HG02678 (cell line): Measurements from ENCODE around the gene FRY.

Experiments used
- ATAC-seq: cut with Tn5 transposase; IDR thresholded peaks from one replicate; pipeline ENCODE4 v1.9.1; 2021; ENCODE audit warnings: mild to moderate bottlenecking, moderate library complexity; ENCODE audit not compliant: unreplicated experiment

FRY gene

DNA sequence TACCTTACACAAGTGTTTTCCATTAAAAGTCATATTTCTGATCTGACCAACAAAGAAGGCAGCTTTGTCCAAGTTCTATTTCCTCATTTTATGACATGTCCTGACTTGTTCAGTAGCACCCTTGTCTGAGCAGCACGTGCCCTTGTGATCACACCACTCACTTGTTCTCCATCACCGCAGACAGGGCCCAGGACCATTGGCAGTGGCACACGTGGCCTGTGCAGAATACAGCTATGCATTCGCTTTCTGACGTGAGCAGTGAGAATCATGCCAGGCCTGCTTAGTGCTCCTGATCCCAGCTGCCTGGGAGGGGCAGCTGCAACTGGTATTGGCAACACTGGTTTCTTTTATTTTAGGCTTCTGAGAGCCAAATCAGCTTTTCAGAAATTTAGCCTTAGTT is 134.2 kb downstream of the FRY start:
- no peak for ATAC-seq

DNA sequence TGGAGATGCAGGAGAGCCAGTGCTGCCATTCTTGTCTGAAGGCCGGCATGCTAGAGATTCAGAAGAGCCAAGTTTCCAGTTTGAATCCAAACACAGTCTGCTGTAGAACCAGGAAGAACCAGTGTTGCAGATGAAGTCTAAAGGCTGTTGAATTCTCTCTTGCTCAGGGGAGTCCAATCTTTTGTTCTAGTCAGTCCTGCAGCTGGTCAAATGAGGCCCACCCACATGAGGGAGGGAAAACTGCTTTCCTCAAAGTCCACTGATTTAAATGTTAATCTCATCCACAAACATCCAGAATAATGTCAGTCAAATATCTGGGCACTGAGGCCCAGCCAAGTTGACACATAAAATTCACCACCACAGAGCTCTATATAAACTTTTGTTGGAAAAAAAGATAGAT is 136.6 kb downstream of the FRY start:
- no peak for ATAC-seq

DNA sequence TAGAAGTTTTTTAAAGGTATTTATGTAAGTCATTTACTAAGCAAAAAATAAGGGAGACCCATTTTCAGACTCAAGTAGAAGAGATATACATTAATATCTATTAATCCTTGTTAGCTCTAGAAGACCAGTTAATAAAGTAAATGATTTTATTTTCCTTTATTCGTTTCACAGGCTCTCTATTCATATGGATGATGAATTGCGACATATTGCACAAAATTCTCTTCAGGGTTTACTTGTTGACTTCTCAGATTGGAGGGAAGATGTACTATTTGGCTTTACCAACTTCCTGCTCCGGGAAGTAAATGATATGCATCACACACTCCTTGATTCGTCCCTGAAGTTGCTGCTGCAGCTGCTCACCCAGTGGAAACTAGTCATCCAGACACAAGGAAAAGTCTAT is 139.3 kb downstream of the FRY start:
- ATAC-seq, result no peak

DNA sequence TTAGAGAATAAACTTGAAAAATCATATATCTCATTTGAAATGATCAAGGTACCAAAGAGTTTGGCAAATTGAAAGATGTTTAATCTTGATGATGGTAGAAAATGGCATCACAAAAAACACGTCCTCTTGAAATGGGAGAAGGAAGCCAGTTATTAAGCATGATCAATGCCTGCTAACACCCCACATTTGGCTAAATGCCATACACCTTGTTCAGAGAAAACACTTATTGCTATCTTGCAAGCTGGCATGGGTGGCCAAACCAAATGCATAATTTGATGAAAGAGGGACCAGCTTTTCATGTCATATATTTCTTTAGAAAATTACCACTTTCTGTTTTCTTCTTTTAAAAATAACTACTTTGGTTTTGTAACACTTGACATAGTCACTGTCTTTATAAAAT is 142.3 kb downstream of the FRY start:
- no peak for ATAC-seq

- ATAC-seq, result no peak
Observed at GRCh38 chr13:32174366-32174765, 142.8 kb downstream of the FRY start.

DNA sequence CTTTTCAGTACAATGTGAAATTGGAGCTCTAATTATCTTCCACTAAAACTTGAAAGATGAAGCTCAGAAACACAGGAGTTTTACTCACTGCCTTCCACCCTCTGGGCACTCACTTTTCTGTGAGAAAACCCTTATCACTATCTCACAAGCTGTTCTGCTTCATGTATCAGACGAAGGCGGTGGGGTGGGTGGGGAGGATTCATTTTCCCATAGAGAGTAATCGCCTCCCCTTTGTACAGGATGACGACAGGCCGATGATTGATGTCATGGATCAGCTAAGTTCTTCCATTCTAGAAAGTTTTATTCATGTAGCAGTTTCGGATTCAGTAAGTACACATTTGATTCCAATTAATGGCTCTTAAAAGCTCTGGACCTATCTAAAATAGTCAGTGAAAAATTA is 143.7 kb downstream of the FRY start:
- no peak for ATAC-seq

GRCh38 chr13:32175943-32176342 is 144.4 kb downstream of the FRY start:
- ATAC-seq, result no peak

DNA sequence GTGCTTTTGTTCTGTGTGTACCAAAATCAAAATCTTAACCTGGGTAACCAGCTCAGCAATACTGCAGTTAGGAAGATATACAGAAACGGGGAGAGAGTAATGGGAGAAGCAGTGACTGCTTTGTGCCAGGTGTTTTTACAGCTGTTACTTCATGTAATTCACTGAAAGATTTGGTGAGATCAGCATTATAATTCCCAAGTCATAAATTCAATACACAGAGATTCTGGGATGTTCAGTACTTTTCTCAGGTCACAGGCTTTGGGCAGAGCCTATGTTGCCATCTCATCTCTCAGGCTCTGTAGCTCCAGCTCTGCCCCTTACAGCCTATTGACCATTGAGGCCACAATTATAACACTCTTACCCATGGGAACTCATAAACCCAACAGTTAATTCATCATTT is 145.1 kb downstream of the FRY start:
- ATAC-seq, result no peak

- ATAC-seq, result no peak
Observed at GRCh38 chr13:32178763-32179162, 147.2 kb downstream of the FRY start.

GRCh38 chr13:32179708-32180107 is 148.1 kb downstream of the FRY start:
- no peak for ATAC-seq

GRCh38 chr13:32187651-32188050 is 156.1 kb downstream of the FRY start:
- no peak for ATAC-seq

DNA sequence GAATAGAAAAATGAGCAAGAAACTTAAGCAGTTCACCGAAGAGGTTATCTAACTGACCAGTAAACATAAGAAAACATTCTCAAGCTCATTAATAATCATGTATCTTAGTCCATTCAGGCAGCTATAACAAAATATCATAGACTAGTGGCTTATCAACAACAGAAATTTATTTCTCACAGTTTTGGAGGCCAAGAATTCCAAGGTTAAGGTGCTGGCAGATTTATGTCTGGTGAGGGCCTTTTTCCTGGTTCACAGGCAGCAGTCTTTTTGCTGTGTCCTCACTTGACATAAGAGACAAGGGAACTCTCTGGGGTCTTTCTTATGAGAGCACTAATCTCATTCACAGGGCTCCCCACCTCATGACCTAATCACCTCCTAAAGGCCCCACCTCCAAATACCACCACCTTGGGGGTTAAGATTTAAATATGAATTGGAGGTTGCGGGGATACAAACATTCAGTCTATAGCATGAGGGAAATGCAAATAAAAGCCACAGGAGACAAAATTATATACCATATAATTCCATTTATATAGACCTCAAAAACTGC is 160.0 kb downstream of the FRY start:
- ATAC-seq, result no peak

- ATAC-seq, result no peak
Observed at GRCh38 chr13:32195713-32196112, 164.1 kb downstream of the FRY start.

DNA sequence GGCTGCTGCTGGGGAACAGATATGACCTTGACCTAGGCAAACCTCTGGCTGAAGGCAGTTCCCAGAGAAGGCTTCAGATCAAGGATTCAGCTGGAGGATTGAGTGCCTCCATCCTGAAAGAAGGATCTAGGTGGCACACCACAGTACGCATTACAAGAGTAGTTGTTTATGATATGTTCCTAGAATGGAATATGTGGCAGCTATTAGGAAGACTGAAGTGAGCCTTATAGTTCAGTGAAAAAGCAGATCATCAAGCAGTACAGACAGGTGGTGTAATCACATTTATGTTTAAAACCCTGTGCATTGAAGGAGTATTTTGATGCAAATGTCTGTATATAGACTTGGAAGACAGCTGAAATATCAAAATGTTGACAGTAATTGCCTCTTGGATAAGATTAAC is 167.6 kb downstream of the FRY start:
- no peak for ATAC-seq

DNA sequence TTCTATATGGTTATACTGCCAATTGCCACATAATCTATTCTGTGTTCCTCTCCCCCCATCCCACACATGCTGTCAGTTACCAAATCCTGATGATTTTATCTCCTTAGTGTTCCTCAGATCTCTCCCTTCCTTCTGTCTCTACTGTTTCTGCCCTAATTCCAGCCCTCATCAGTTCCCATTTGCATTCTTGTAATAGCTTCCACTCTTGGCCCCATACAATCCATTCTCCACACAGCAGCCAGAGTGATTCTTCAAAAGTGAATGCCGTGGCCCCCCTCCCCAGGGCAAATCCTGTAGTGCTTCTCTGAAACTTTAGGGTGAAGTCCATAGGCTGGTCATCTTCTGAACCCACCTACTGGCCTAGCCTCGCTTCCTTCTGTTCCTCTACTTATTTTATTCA is 169.2 kb downstream of the FRY start:
- ATAC-seq, result no peak

- no peak for ATAC-seq
Observed at GRCh38 chr13:32201809-32202208, 170.2 kb downstream of the FRY start.

GRCh38 chr13:32202268-32202667 is 170.7 kb downstream of the FRY start:
- ATAC-seq, result no peak

DNA sequence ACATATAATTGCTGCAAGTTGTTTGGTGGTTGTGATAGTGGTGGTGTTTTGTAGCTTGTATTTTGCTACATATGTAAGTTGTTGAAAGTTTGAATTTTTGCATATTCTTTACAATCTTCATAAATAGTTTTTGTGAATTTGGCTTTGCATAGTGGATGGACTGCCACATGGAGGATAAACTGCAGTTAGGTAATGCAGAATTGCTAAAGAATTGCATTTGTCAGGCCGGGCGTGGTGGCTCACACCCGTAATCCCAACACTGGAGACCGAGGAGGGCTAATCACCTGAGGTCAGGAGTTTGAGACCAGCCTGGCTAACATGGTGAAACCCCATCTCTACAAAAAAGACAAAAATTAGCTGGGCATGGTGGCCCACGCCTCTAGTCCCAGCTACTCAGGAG is 171.6 kb downstream of the FRY start:
- no peak for ATAC-seq

GRCh38 chr13:32203736-32204135 is 172.2 kb downstream of the FRY start:
- no peak for ATAC-seq

GRCh38 chr13:32205431-32206096 is 174.0 kb downstream of the FRY start:
- ATAC-seq, result no peak

- no peak for ATAC-seq
Observed at GRCh38 chr13:32206097-32206740, 174.6 kb downstream of the FRY start.

DNA sequence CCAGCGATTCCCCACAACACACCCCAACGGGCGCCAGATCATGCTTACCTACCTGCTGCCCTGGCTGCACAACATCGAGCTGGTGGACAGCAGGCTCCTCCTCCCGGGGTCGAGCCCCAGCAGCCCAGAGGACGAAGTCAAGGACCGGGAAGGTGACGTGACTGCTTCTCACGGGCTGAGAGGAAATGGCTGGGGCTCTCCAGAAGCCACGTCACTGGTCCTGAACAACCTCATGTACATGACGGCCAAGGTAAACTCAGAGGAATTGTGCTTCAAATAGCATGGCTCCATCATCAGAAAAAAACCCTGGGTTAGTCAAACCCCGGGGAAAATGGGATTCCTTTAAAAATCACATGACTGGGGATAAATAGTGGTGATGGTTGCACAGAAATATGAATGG is 177.3 kb downstream of the FRY start:
- ATAC-seq, result no peak

DNA sequence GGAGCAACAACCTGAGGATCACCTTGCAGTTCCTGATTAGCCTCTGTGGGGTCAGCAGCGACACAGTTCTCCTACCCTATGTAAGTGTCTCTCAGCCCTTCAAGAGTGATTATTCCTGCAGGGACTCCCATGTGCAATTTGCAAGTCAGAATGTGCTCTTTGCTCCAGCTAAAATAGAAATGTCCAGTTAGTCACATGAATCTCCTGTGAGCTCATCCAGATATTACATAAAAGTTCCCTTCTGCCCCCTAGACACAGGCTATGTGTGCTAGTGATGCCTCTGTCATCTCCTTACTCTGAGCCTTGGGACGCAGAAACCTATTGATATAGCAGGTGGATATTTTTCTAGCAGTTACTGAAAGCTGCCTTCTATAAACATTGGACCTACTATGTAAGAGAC is 178.1 kb downstream of the FRY start:
- ATAC-seq, result no peak
